Measurements from ENCODE around the gene IL16. TPM values are rescaled to one million over a fixed set of nuclear protein-coding genes. Genes with fewer than 3 reads are reported as not detected.

Gene IL16
- total and polyA plus RNA-seq, 2 donors (not counting 1 experiment from before 2014, with no cell fraction given): 181 to 287 TPM

- peak overlapping the region; percentile 64 to 86 (median 79) for H3K4me3 ChIP-seq (ENCODE audit: control extremely low read depth in 1 of 5, extremely low read depth in 1 of 5, insufficient read depth in 1 of 5, low read depth in 2 of 5, low read length in 4 of 5)
- peak; percentile 94 for DNase-seq
- Mint-ChIP-seq H3K27ac (peak overlapping the region; percentile 98), H3K9me3 (ENCODE audit: insufficient read depth) (no peaks in the 10 kb centered on the region), H3K4me1 (peaks cover 90% of the 10 kb centered on the region), H3K4me3 (peak overlapping the region; percentile 100), H3K27me3 (no peaks in the 10 kb centered on the region)
- peak overlapping the region; percentile 93 for H3K4me2 ChIP-seq (replicated peaks; ENCODE audit: low read depth, low read length, poor library complexity, severe bottlenecking)
- ChIA-PET CTCF (interaction anchor here (0.9 to 8.7 kb wide), 8 partner anchors 9 to 107 kb away, joined by 3 to 146 read pairs (median 52); no protein-coding TSS in a partner anchor), POLR2A (interaction anchor here (0.7 to 6.9 kb wide), 6 partner anchors 9 to 193 kb away, joined by 4 to 63 read pairs (median 10); partner anchors contain the start of gene STARD5)
- H3K27ac ChIP-seq (ENCODE audit: low read length in 2 of 2): peak overlapping the region; percentile 95 to 98
- TF ChIP-seq EZH2 (IDR thresholded peaks at IDR 0.05; ENCODE audit: borderline replicate concordance, insufficient read depth, low read depth, low read length, poor library complexity, severe bottlenecking) (no peak), CTCF (IDR thresholded peaks at IDR 0.05) (no peak)
- ATAC-seq (ENCODE audit: low read depth): peak; percentile 69
- whole genome bisulfite sequencing (ENCODE audit: insufficient coverage): 8% methylated on average over 5 of the region's 9 CpGs
- H4K20me1 ChIP-seq (ENCODE audit: control insufficient read depth, insufficient read depth, low read length, poor library complexity, severe bottlenecking): peaks cover under 1% of the 10 kb centered on the region
- peaks cover 53 to 82% of the 10 kb centered on the region in 2 donors for H3K4me1 ChIP-seq (ENCODE audit: control insufficient read depth in 2 of 2, insufficient read depth in 2 of 2, low read length in 2 of 2)
- intact Hi-C loops (cut with micrococcal nuclease): loop anchor here (1.0 to 2.0 kb wide), 4 partner anchors 8 to 293 kb away; partner anchors contain the start of gene TLNRD1
- no peaks in the 10 kb centered on the region for H3K9me3 ChIP-seq (ENCODE audit: control extremely low read depth in 1 of 3, control insufficient read depth in 2 of 3, insufficient read depth in 1 of 3, low read length in 2 of 3)
- H3K36me3 ChIP-seq (replicated peaks in 1 of 2; ENCODE audit: control extremely low read depth in 1 of 2, control insufficient read depth in 1 of 2, extremely low read depth in 1 of 2, insufficient read depth in 2 of 2, low read length in 1 of 2): peaks cover 11 to 26% of the 10 kb centered on the region in 2 experiments
- H3K27me3 ChIP-seq (replicated peaks in 1 of 4; ENCODE audit: control extremely low read depth in 1 of 4, control insufficient read depth in 3 of 4, insufficient read depth in 4 of 4, low read length in 3 of 4): no peaks in the 10 kb centered on the region
- peak overlapping the region; percentile 95 for H3K9ac ChIP-seq (ENCODE audit: low read length)
- no peak overlapping the region for H2AFZ ChIP-seq (ENCODE audit: insufficient read depth, low read depth, low read length, poor library complexity, severe bottlenecking)
- H3K79me2 ChIP-seq (ENCODE audit: control insufficient read depth, insufficient read depth, low read length): peaks cover 92% of the 10 kb centered on the region
Measured at GRCh38 chr15:81293728-81294515, 97.2 kb downstream of the IL16 start.

GRCh38 chr15:81294516-81294880 lies 97.8 kb downstream of the IL16 start:
- H3K4me3 Mint-ChIP-seq: peak overlapping the region; percentile 100
- no peaks in the 10 kb centered on the region for H3K9me3 ChIP-seq (ENCODE audit: control extremely low read depth in 1 of 3, control insufficient read depth in 2 of 3, insufficient read depth in 1 of 3, low read length in 2 of 3)
- H3K9ac ChIP-seq (ENCODE audit: low read length): peak overlapping the region; percentile 95
- peak overlapping the region; percentile 16 to 86 (median 75) for H3K4me3 ChIP-seq (ENCODE audit: control extremely low read depth in 1 of 5, extremely low read depth in 1 of 5, insufficient read depth in 1 of 5, low read depth in 2 of 5, low read length in 4 of 5)
- H3K9me3 Mint-ChIP-seq (ENCODE audit: insufficient read depth): no peaks in the 10 kb centered on the region
- WGBS (ENCODE audit: insufficient coverage): 16% methylated on average over 6 of the region's 6 CpGs
- H3K27me3 Mint-ChIP-seq: no peaks in the 10 kb centered on the region
- ATAC-seq (ENCODE audit: low read depth) (no peak), DNase-seq (no peak)
- H3K27ac ChIP-seq (ENCODE audit: low read length in 2 of 2): peak overlapping the region; percentile 95 to 98
- peaks cover 52 to 83% of the 10 kb centered on the region in 2 donors for H3K4me1 ChIP-seq (ENCODE audit: control insufficient read depth in 2 of 2, insufficient read depth in 2 of 2, low read length in 2 of 2)
- peaks cover 6% of the 10 kb centered on the region for H4K20me1 ChIP-seq (ENCODE audit: control insufficient read depth, insufficient read depth, low read length, poor library complexity, severe bottlenecking)
- H2AFZ ChIP-seq (ENCODE audit: insufficient read depth, low read depth, low read length, poor library complexity, severe bottlenecking): no peak overlapping the region
- CTCF ChIA-PET: interaction anchor here (1.3 to 8.7 kb wide), 7 partner anchors 9 to 106 kb away, joined by 5 to 146 read pairs (median 59); no protein-coding TSS in a partner anchor
- intact Hi-C loops (cut with micrococcal nuclease): no loop called here
- H3K4me2 ChIP-seq (replicated peaks; ENCODE audit: low read depth, low read length, poor library complexity, severe bottlenecking): peak overlapping the region; percentile 93
- H3K4me1 Mint-ChIP-seq: peaks cover 90% of the 10 kb centered on the region
- no peaks in the 10 kb centered on the region for H3K27me3 ChIP-seq (replicated peaks in 1 of 4; ENCODE audit: control extremely low read depth in 1 of 4, control insufficient read depth in 3 of 4, insufficient read depth in 4 of 4, low read length in 3 of 4)
- H3K27ac Mint-ChIP-seq: peak overlapping the region; percentile 98
- TF ChIP-seq EZH2 (IDR thresholded peaks at IDR 0.05; ENCODE audit: borderline replicate concordance, insufficient read depth, low read depth, low read length, poor library complexity, severe bottlenecking) (no peak), CTCF (IDR thresholded peaks at IDR 0.05) (no peak)
- POLR2A ChIA-PET: interaction anchor here (1.4 to 6.9 kb wide), 4 partner anchors 9 to 30 kb away, joined by 8 to 63 read pairs (median 36); partner anchors contain the start of gene STARD5
- peaks cover 92% of the 10 kb centered on the region for H3K79me2 ChIP-seq (ENCODE audit: control insufficient read depth, insufficient read depth, low read length)
- H3K36me3 ChIP-seq (replicated peaks in 1 of 2; ENCODE audit: control extremely low read depth in 1 of 2, control insufficient read depth in 1 of 2, extremely low read depth in 1 of 2, insufficient read depth in 2 of 2, low read length in 1 of 2): peaks cover 12 to 32% of the 10 kb centered on the region in 2 experiments
